Measurements from ENCODE around the gene HOXD1.

HOXD1 gene

GRCh38 chr2:176166272-176166671 lies 22.2 kb upstream of the HOXD1 start:
- no peaks in the 10 kb centered on the region for H3K4me1 ChIP-seq
- no peak overlapping the region for H3K27ac ChIP-seq
- no peaks in the 10 kb centered on the region for H3K9me3 ChIP-seq (ENCODE audit: control insufficient read depth, low read length)
- peaks cover 21% of the 10 kb centered on the region for H3K27me3 ChIP-seq (ENCODE audit: control insufficient read depth, insufficient read depth, low read length)
- H3K4me3 ChIP-seq (ENCODE audit: low read depth, low read length) = no peak overlapping the region
- TF ChIP-seq CTCF (IDR thresholded peaks at IDR 0.05) = no peak
- H3K36me3 ChIP-seq (ENCODE audit: control insufficient read depth, insufficient read depth, low read length) = peaks cover 3% of the 10 kb centered on the region
- no peak overlapping the region for H3K9ac ChIP-seq
- no peak overlapping the region for H3K4me2 ChIP-seq (ENCODE audit: low read length)
- no peak overlapping the region for H2AFZ ChIP-seq
- H3K79me2 ChIP-seq = no peaks in the 10 kb centered on the region

- Histone ChIP-seq H3K4me3 (ENCODE audit: low read depth, low read length) (no peak overlapping the region), H3K79me2 (no peaks in the 10 kb centered on the region), H3K9ac (no peak overlapping the region), H3K36me3 (ENCODE audit: control insufficient read depth, insufficient read depth, low read length) (peaks cover 3% of the 10 kb centered on the region), H3K27ac (no peak overlapping the region), H3K9me3 (ENCODE audit: control insufficient read depth, low read length) (no peaks in the 10 kb centered on the region), H3K4me2 (ENCODE audit: low read length) (no peak overlapping the region), H3K4me1 (no peaks in the 10 kb centered on the region), H2AFZ (no peak overlapping the region), H3K27me3 (ENCODE audit: control insufficient read depth, insufficient read depth, low read length) (peaks cover 29% of the 10 kb centered on the region)
- no peak for TF ChIP-seq CTCF (IDR thresholded peaks at IDR 0.05)
Measured at GRCh38 chr2:176167398-176167797, 21.1 kb upstream of the HOXD1 start.

- Histone ChIP-seq H3K4me3 (ENCODE audit: low read depth, low read length) (no peak overlapping the region), H3K27ac (no peak overlapping the region), H3K4me1 (no peaks in the 10 kb centered on the region), H3K9me3 (ENCODE audit: control insufficient read depth, low read length) (no peaks in the 10 kb centered on the region), H2AFZ (no peak overlapping the region), H3K27me3 (ENCODE audit: control insufficient read depth, insufficient read depth, low read length) (peaks cover 26% of the 10 kb centered on the region), H3K79me2 (no peaks in the 10 kb centered on the region), H3K4me2 (ENCODE audit: low read length) (no peak overlapping the region), H3K36me3 (ENCODE audit: control insufficient read depth, insufficient read depth, low read length) (no peaks in the 10 kb centered on the region), H3K9ac (no peak overlapping the region)
- no peak for TF ChIP-seq CTCF (IDR thresholded peaks at IDR 0.05)
Measured at GRCh38 chr2:176169181-176169580, 19.3 kb upstream of the HOXD1 start.

GRCh38 chr2:176169711-176170110 lies 18.8 kb upstream of the HOXD1 start:
- Histone ChIP-seq H2AFZ (no peak overlapping the region), H3K27ac (no peak overlapping the region), H3K9ac (no peak overlapping the region), H3K27me3 (ENCODE audit: control insufficient read depth, insufficient read depth, low read length) (peaks cover 21% of the 10 kb centered on the region), H3K79me2 (no peaks in the 10 kb centered on the region), H3K9me3 (ENCODE audit: control insufficient read depth, low read length) (no peaks in the 10 kb centered on the region), H3K4me1 (no peaks in the 10 kb centered on the region), H3K4me2 (ENCODE audit: low read length) (no peak overlapping the region), H3K4me3 (ENCODE audit: low read depth, low read length) (no peak overlapping the region), H3K36me3 (ENCODE audit: control insufficient read depth, insufficient read depth, low read length) (no peaks in the 10 kb centered on the region)
- TF ChIP-seq CTCF (IDR thresholded peaks at IDR 0.05) = no peak

- TF ChIP-seq CTCF (IDR thresholded peaks at IDR 0.05) = no peak
- Histone ChIP-seq H3K9ac (no peak overlapping the region), H3K27ac (no peak overlapping the region), H3K79me2 (no peaks in the 10 kb centered on the region), H3K4me1 (no peaks in the 10 kb centered on the region), H3K36me3 (ENCODE audit: control insufficient read depth, insufficient read depth, low read length) (no peaks in the 10 kb centered on the region), H3K27me3 (ENCODE audit: control insufficient read depth, insufficient read depth, low read length) (peaks cover 15% of the 10 kb centered on the region), H2AFZ (no peak overlapping the region), H3K4me2 (ENCODE audit: low read length) (no peak overlapping the region), H3K9me3 (ENCODE audit: control insufficient read depth, low read length) (no peaks in the 10 kb centered on the region), H3K4me3 (ENCODE audit: low read depth, low read length) (no peak overlapping the region)
Measured at GRCh38 chr2:176170602-176171305, 17.7 kb upstream of the HOXD1 start.
